Renal cortical epithelial cell (primary cell): ENCODE results near the gene S100A9. TPM values are rescaled to one million over a fixed set of nuclear protein-coding genes. Genes with fewer than 3 reads are reported as not detected.

Experiments used
- DNase-seq: peaks from one replicate; pipeline ENCODE4 v3.0.0-alpha.2; 2011; ENCODE audit warnings: low read depth
- total RNA-seq: library from RNA; depleted of rRNA; stranded (reverse); fragments of >200 nt; gene quantifications from 2 replicates; pipeline ENCODE4 v1.2.3, GENCODE V29; 2014

Gene S100A9
- total RNA-seq, 1 donor from 2014 or later, result 0.70 TPM

DNA sequence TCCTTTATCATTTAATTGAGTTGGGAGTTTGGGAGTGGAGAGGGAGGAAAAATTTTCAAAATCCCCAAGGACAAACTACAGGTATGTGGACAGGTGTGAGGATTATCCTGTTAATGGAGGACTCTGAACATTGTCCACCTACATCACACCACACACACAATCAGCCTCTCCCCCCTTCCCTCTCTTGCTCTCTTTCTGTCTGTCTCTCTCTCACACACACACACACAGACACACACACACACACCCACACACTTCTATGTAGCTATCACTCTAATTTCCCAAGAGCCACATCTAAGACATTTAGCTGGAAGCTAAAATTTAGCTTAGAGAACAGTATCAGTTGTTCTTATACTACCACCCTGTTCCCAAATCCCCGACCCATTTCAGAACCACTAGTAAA, 31.7 kb downstream of the S100A9 start:
- no peak for DNase-seq

DNA sequence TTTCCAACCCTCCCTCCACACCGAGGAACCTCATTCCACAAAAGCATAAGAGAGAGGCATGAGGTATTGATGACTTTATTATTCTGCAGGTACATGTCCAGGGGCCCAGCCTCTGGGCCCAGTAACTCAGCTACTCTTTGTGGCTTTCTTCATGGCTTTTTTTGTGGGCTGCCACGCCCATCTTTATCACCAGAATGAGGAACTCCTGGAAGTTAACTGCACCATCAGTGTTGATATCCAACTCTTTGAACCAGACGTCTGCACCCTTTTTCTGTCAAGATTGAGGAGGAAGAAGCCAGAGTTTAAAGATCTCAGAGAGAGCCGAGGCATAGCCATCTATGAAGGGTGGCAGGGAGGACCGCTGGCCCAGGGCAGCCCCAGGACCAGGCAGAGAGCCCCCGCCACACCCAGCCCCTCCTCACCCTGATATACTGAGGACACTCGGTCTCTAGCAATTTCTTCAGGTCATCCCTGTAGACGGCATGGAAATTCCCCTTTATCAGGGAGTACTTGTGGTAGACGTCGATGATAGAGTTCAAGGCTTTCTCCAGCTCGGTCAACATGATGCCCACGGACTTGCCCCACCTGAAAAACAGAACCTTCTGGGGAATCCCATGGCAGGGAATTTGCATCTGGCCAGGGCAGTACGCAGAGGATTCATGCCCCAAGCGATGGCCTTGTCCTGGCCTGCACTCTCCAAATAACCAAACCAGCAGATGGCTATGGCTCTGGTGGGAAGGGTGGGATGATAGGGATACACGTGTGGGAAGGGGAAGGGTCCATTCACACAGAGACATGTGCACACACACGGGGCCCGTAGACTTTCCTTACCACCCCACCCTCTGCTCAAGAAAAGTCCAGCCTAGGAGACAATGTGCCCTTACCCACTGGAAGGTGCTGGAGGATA, 32.6 kb downstream of the S100A9 start:
- no peak for DNase-seq

DNA sequence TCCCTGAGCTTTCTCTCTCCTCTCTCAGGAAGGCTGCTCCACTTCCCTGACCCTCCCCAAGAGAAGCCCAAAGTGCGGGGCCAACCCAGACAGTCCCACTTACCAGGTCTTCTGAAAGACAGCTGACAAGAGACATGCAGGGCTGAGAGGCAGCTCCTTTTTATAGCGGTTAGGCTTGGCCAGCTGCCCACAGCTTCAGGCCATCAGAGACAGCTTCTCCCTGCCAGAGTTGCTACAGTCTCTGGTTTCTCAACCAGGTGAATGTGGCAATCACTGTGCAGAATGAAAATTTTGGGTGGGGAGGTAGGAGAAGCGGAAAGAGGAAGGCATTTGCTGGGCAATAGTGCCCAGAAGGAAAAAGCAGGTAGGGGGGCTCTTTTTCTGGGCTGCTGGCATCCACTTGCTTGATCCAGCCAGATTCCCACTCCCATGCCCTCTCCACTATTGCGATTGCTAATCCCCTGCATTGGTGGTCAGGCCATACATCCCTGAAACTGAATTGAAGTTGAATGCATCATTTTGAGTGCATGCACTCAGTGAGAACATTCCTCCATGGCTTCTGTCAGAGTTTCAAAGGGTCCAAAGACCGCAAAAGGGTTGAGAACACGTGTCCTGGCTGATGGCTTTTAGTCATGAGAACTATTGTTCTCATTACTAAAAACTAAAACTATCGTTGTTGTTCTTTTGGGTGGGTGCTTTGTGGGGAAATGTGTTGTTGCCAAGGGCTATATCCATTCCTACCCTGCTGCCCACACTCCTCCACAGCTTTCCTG, 33.5 kb downstream of the S100A9 start, which contains the start of gene S100A8:
TSS of gene S100A8 (minus strand) at position 136 of the 773 bp plus-strand sequence. CDS start 538 bp downstream, outside the sequence.
- DNase-seq, result peak; percentile 11

DNA sequence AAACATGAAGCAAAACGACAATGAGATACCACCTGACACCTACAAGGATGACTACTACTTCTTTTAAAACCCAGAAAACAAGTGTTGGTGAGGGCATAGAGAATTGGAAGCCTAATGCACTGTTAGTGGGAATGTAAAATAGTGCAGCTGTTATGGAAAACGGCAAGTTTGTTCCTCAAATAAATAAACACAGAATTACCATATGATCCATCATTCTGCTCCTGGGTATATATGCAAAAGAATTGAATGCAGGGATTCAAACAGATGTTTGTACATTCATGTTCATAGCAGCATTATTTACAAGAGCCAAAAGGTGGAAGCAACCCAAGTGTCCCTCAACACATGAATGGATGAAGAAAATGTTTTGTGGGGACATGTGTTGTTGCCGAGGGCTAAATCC, 34.6 kb downstream of the S100A9 start:
- no peak for DNase-seq

DNA sequence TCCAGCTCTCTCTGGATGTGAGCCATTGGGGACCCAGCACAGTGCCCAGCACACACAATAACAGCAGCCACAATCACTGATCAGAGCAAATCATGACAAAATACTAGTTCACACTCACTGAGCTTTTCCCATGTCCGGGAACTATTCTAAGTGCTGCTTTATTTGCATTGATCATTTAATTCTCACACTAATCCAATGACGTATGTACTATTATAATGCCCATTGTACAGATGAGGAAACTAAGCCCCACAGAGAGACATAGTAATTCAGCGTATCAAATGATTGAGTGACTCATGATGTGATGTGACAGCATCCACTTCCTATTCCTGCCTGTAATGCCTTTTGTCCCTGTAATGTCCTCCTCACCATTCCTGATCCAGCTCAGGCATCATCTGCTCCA, 35.2 kb downstream of the S100A9 start:
- DNase-seq, result no peak

DNA sequence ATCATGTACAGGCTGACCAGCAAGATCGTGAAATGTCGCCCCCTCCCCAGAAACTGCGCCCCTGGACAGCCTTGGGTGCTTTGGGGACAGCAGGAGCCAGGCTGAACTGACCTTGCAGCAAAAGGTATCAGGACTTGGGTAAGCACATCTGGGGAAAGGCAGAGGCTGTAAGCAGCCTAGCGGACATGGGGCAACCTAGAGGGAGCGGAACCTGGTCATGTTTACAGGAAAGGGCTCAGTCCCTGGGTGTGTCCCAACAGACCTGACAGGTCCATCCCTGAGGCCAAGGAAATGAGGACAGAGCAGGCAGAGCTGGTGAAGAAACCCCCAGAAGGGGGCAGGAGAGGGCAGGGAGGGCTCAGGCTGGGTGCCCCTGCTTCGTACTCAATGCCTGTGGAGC, 36.3 kb downstream of the S100A9 start:
- no peak for DNase-seq

DNA sequence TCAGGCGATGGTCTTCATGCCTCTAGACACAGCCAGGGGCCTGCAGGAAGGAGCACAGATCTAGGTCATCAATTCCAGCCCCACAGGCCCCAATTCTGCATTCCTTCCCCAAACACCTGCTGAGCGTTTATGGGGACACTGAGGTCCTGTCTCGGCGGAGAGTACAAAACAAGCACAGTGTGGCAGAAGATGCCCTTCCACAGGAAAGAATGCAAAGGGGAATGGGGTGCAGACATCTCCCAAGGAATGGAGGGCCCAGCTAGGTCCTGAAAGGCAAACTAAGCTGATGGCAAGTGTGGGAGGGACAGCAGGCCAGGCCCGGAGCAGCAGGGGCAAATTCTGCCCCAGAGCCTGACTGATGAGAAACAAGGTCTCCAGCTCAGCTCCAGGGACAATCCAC, 36.7 kb downstream of the S100A9 start:
- no peak for DNase-seq

DNA sequence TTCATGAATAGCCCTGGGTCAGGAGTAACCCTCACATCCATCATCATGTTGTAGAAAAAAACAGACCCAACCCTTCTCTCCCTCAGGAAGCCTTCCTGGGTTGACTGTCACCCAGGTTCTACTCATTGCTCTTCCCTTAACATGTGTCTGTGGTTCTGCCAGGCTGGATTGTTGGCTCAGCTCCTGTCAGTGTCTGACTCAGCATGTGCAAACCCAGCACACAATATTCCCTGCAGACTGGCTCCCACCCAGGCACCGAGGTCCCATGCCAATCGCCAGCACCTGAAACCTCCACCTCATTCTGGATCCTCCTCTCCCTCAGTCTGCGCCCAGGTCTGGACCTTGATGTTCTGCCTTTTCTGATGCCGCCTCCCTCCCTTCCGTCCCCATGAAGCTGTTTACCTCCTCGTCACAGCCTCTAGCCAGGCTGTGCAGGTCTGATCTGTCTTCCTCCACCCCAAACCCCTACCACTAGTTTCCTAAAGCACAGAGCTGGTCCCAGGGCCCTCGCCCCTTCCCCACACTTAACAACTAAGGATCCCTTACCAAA, 37.6 kb downstream of the S100A9 start:
- no peak for DNase-seq

DNA sequence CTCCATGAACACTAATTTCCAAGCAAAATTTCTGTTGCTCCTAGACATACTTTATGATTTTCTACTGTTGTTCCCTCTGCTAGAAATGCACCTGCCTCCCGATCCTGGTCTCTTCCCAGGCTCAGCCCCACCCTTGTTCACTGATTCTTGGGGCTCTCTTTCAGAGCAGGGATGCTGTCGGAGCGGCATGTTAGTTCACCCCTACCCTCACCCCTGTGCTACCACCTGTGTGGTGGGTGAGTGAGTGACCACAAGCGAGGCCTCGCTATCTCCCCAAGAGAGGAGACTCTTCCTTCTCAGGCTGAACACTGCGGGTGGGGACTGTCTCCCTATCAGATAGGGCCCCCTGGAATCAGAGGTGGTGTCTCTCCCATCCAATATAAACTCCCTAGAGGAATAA, 38.1 kb downstream of the S100A9 start:
- DNase-seq, result no peak

DNA sequence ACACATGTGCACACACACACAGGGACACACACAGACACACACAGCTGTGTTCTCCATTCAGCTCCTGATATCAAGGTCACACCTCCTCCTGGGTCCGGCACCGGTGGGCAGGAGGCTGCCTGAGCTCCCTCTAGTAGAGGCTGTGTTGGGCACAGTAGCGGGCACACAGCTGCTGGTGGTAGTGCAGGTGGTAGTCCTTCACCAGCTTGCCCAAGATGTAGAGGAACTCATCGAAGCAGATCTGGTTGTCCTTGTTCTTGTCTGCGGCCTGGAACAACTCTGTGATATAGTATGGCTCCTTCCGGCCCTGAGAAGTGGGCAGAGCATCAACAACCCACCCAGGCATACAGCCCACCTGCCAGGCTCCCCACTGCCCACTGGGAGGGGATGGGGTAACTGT, 38.8 kb downstream of the S100A9 start:
- DNase-seq, result no peak

DNA sequence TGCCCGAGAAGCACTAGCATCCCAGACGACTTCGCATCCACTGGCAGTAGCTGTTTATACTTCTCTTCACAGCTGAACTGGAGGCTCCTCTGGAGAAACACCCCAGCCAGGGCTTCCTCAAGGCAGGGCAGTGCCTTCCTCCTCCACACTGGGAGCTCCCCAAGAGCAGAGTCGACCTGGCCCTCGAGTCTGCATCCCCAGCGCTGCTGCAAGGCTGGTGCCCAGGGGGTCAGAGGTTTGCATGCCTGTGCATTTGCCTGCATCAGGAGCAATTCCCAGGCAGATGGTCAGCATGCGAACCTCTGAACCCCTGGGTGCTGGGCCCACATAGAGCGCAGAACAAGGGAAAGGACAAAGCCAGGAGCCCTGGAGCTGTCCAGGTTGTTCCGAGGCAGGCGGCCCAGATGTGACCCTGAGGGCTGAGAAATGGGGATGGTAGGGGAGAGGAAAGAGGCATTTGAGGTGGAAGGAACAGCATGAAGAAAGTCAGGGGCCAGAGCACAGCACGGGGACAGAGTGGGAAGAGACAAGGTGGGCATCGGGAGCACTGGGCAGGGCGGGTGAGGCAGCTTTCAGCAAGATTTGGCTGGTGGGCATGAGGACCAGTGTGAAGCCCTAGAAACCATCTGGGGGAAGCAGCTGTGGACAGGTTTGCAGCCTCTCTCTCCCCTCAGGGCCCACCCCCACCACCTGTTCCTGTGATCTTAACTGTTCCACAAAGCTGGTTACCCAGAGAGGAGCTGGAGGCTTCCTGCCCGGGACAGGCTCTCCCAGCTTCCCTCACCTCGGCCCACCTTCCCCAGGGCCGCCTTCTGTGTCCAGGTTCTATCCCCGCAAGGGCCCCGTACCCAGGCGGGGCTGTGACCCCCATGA, 39.6 kb downstream of the S100A9 start:
- no peak for DNase-seq

DNA sequence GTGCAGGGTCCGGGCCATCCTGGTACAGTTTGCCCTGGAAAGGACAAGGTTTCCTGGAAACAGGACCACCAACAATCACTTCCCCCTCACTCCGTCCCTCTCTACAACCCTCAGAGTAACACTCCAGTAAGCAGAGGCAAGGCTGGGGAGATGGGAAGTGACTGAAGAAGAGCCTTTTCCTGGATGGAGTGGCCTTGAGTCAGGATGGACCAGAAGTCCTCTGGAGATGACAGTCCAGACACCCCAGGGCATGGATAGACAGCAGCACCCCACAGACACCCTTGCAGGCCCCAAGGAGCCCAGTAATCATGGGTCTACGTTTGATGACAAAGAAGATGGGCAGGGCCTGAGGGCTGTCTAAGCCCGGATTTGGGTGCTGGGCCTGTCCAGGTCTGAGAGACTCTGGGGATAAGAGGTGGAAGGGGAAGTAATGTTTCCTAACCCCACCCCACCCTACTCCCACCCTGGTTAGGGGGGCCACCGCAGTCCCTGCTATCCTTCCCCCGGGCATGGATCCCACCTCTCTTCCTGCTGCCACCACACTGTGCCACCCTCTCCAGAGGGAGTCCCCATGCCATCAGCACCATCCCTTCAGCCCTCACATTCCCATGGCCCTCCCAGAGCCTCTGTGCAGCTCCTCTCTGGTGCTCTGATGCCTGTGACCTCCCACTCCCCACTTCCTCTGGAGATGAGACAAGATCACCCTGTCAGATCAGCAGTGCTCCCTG, 40.4 kb downstream of the S100A9 start:
- no peak for DNase-seq

DNA sequence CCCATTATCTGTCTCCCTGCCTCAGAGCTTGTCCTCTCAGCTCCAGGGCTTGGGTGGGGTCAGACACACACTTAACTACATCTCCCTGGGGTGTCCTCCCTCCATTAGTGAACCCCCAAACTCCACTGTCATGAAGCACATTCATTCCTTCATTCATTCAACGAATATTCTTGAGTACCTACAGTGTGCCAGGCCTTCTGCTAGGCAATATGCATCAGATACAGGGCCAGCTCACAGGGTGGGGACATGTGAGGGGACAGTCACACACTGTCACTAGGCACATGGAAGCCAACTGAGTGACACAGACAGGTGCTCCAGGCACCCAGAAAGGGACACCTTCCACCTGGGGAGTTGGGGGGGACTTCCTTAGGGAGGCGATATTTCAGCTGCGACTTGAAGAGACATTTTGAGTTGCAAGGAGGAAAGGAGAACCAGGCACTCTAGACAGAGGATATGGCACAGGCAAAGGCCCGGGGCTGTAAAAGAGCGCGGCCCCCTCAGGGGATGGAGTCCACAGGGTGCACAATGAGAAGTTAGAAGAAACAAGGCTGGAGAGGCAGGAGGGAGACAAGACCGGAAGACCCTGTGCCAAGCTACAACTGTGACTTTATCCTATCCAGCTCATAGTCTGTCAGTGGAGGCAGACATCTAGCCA, 41.9 kb downstream of the S100A9 start:
- no peak for DNase-seq

DNA sequence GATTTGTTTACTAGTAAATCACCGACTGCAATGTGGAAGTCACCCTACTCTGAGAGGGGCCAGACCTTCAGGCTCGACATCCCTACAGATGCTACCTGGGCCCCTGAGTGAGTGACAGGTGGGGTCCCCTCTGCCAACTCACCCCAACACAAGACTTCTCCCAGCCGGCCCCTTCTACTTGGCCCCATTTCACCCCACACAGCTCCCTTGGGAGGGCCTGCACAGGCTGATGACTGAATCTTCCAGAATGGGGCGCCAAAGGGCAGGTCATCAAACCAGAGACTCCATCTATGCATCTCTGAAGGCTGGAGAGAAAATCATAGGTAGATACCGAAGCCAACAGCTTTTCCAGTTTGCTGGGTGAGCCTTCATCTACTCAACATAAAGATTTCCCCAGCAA, 42.6 kb downstream of the S100A9 start:
- DNase-seq, result no peak

DNA sequence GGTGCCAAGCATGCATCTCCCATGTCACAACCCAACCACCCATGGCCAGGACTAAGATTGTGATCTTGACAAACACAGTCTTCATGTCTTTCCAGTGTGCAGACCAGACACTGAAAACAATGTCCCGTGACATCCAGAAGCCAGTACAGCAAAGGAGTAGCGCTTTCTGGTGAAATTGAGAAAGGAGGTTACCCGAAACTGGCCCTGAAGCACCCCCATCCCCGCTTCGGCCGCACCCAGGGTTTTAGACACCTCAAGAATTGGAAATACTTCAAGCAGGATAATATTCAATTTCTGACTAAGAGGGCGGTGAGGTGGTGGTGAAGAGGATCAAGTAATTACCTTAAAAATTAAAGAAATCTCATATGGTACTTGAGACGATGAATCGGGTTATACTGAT, 43.8 kb downstream of the S100A9 start:
- no peak for DNase-seq

DNA sequence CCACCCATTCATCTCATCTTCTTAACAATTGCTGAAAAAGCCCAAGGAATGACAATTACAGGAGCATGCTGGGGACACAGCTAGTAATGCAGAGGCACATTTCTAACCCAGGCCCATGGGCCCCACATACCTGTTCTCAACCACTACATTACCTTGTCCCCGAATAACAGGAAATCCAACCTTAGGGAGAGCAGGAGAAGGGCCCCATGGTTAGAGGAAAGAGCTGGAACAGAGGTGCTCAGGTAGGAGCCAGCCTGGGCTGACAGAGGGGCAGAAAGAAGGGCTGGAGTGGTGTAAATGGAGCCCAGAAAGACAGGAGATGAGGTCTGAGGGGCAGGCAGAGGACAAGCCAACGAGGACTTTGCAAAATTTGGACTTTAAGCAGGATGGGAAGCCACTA, 44.6 kb downstream of the S100A9 start:
- DNase-seq, result no peak

DNA sequence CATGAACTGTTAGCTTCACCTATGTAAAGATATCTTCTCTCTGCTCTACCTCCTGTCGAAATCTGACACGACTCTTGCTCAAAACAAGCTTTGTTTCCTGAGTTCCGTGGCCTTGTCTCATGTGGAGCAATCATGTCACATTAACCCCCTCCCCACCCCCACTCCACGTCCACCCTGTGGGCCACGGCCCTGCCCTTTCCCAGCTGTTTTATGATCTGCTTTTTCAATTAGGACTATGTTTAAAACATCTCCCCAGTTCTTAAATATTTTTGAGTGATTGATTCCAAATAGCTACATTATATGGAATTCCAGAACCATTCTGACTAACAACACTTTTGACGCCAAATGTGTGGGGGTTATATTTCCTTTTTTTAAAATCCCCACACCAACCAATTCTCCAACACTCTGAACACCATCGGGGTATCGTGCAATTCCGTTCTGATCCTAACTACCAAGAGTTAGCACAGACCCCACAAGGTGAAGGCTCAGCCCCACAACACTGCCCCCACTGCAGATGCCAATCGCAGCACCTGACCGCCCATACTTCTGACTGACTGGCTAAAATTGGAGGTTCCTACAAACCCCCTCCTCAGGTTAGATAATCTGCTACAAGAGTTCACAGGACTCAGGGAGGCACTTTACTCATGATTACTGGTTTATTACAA, 45.9 kb downstream of the S100A9 start:
- DNase-seq, result no peak

DNA sequence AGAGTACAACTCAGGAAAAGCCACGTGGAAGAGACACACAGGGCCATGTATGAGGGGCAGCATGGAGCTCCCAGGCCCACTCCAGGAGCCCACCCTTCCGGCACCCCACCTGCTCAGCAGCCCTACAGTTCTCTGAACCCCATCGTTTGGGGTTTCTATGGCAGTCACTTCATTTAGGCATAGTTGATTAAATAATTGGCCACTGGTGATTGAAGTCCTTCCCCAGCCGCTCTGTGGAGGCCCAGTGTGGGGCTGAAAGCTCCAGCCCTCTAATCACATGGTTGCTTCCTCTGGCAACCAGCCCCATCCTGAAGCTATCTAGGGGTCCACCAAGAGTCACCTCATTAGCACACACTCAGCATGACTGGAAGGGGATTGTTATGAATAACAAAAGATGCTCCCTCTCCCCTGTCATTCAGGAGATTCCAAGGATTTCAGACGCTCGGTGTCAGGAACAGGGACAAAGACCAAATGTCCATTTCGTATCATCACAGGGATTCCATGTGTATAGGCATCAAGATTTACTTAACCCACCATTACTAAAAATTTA, 46.5 kb downstream of the S100A9 start:
- DNase-seq, result no peak

DNA sequence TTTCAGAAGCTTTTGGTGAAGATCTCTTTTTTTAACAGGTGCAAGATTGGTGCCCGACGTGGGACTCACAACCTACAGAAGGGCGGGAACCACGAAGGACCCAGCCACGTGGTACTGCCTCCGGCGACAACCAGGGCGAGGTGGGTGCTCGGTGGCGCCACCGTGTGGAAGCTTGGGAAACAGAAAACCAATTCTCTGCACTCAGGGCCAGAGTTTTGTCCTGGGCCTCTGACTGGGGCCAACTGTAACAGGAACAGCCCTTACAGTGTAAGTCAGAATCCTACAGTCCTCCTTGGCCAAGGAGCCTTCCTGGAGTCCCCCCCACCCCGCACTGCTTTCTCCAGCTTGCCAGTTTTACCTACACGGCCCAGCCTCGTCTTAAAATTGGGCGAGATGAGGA, 47.1 kb downstream of the S100A9 start:
- DNase-seq, result no peak
